ENCODE data around the gene EID2B.

The EID2B gene

DNA sequence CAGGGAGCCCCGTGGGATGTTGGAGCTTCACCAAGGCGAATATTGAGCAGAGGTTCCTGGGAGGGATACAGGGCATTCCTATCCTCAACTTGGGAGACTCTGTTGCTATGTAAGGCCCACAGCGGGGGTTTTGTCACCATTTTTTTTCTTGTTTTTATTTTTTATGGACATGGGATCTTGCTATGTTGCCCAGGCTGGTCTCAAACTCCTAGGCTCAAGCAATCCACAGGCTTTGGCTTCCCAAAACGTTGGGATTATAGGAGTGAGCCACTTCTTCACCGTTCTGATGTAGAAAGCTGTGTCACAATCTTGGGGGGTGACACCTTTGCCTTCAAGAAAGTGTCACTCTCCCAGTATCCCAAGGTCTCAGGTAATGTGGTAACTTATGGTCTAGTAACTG is 31.3 kb downstream of the EID2B start:
- no peak for DNase-seq (ENCODE audit: low read depth in 1 of 2, low spot score in 1 of 2)
- no peak overlapping the region for H3K27ac ChIP-seq (replicated peaks)
- no peak overlapping the region for H3K4me3 ChIP-seq (replicated peaks; ENCODE audit: insufficient read depth, low read length)
- TF ChIP-seq GABPA (IDR thresholded peaks at IDR 0.05; ENCODE audit: low read depth) (no peak), SPI1 (IDR thresholded peaks at IDR 0.05; ENCODE audit: borderline replicate concordance, low read depth) (no peak), REST (IDR thresholded peaks at IDR 0.05; ENCODE audit: insufficient replicate concordance, low read depth) (no peak), CTCF (IDR thresholded peaks at IDR 0.05; ENCODE audit: insufficient read depth, low read length) (no peak), POLR2AphosphoS5 (IDR thresholded peaks at IDR 0.05; ENCODE audit: low read depth) (no peak)
- peaks cover 31% of the 10 kb centered on the region for H3K27me3 ChIP-seq (ENCODE audit: insufficient read depth, poor library complexity, severe bottlenecking)

DNA sequence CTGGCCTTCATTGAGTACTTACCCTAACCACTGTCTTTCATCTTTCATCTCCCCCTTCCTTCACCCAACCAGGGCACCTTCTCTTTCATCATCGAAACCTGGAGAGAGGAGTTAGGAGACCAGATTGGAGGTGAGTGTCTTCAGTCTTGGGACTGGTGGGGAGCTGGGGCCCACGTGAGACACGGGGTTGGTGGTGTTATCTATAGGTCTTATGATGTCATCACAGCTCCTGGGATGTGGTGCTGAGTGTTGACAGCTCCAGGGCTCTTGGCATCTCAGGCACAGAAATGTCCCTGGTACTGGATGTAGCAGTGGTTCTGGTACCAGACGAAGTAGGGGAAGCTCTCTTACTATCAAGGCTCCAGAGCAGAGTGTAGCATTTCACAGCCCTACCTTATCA is 32.1 kb downstream of the EID2B start:
- no peak overlapping the region for H3K4me3 ChIP-seq (replicated peaks; ENCODE audit: insufficient read depth, low read length)
- TF ChIP-seq REST (IDR thresholded peaks at IDR 0.05; ENCODE audit: insufficient replicate concordance, low read depth) = no peak
- TF ChIP-seq SPI1 (IDR thresholded peaks at IDR 0.05; ENCODE audit: borderline replicate concordance, low read depth) = no peak
- peaks cover 32% of the 10 kb centered on the region for H3K27me3 ChIP-seq (ENCODE audit: insufficient read depth, poor library complexity, severe bottlenecking)
- no peak for DNase-seq (ENCODE audit: low read depth in 1 of 2, low spot score in 1 of 2)
- H3K27ac ChIP-seq (replicated peaks) = no peak overlapping the region

DNA sequence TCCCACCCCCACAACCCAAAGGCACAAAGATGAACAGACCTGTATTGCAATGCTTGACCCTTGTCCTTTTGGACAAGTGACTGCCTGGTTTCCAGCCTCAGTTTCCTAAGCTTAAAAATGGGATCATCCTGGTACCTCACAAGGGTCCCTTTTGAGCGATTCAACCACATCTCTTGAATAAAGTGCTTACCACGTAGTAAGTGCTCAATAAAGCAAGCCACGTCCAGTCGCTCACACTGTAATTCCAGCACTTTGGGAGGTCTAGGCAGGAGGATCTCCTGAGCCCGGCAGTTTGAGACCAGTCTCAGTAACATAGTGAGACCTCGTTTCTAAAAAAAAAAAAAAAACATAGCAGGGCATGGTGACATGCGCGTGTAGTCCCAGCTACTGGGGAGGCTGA is 32.7 kb downstream of the EID2B start:
- H3K27ac ChIP-seq (replicated peaks) = no peak overlapping the region
- TF ChIP-seq REST (IDR thresholded peaks at IDR 0.05; ENCODE audit: insufficient replicate concordance, low read depth) (no peak), POLR2AphosphoS5 (IDR thresholded peaks at IDR 0.05; ENCODE audit: low read depth) (no peak), CTCF (IDR thresholded peaks at IDR 0.05; ENCODE audit: insufficient read depth, low read length) (no peak)
- DNase-seq (ENCODE audit: low read depth in 1 of 2, low spot score in 1 of 2) = no peak
- H3K27me3 ChIP-seq (ENCODE audit: insufficient read depth, poor library complexity, severe bottlenecking) = peaks cover 32% of the 10 kb centered on the region
- no peak overlapping the region for H3K4me3 ChIP-seq (replicated peaks; ENCODE audit: insufficient read depth, low read length)

All from HL-60 (cell line).